GM21447 (cell line): ENCODE data around the gene KCTD5.
"Not testable (repeated sequence)": the region's sequence is repeated elsewhere in the genome, so short reads cannot be mapped to it uniquely, and the experiment has no call there.

Experiments
- ATAC-seq: cut with Tn5 transposase; IDR thresholded peaks from one replicate; pipeline ENCODE4 v1.9.1; 2021; ENCODE audit not compliant: unreplicated experiment

KCTD5 gene

GRCh38 chr16:2721634-2722173 is 39.4 kb downstream of the KCTD5 start:
- ATAC-seq: not testable (repeated sequence)

GRCh38 chr16:2724088-2724676 is 41.9 kb downstream of the KCTD5 start:
- no peak for ATAC-seq

- no peak for ATAC-seq
Measured at GRCh38 chr16:2724816-2725348, 42.6 kb downstream of the KCTD5 start.

GRCh38 chr16:2726923-2727322 is 44.6 kb downstream of the KCTD5 start:
- no peak for ATAC-seq

GRCh38 chr16:2728034-2728433 is 45.7 kb downstream of the KCTD5 start:
- no peak for ATAC-seq

GRCh38 chr16:2734844-2735515 is 52.7 kb downstream of the KCTD5 start:
- ATAC-seq: no peak

- no peak for ATAC-seq
Measured at GRCh38 chr16:2736476-2737237, 54.3 kb downstream of the KCTD5 start.

- no peak for ATAC-seq
Measured at GRCh38 chr16:2737238-2737605, 54.9 kb downstream of the KCTD5 start.

GRCh38 chr16:2737895-2738418 is 55.6 kb downstream of the KCTD5 start:
- no peak for ATAC-seq

GRCh38 chr16:2738615-2739014 is 56.3 kb downstream of the KCTD5 start:
- ATAC-seq: no peak

GRCh38 chr16:2739625-2740430 is 57.5 kb downstream of the KCTD5 start:
- ATAC-seq: no peak

GRCh38 chr16:2740476-2740875 is 58.2 kb downstream of the KCTD5 start:
- ATAC-seq: no peak

- ATAC-seq: no peak
Measured at GRCh38 chr16:2741168-2741567, 58.8 kb downstream of the KCTD5 start.

GRCh38 chr16:2742323-2743006 is 60.1 kb downstream of the KCTD5 start:
- no peak for ATAC-seq

- ATAC-seq: no peak
Measured at GRCh38 chr16:2743007-2743810, 60.9 kb downstream of the KCTD5 start.

GRCh38 chr16:2744711-2745110 is 62.4 kb downstream of the KCTD5 start:
- no peak for ATAC-seq

GRCh38 chr16:2745116-2745890 is 63.0 kb downstream of the KCTD5 start:
- ATAC-seq: no peak

- no peak for ATAC-seq
Measured at GRCh38 chr16:2745961-2746360, 63.6 kb downstream of the KCTD5 start.
